Thoracic aorta (tissue), 2 donors: ENCODE results near the gene INO80E. TPM values are rescaled to one million over a fixed set of nuclear protein-coding genes. Genes with fewer than 3 reads are reported as not detected.

ENCODE experiments used
- ATAC-seq: fragments of 150-250 bp; one replicate; pipeline ENCODE4 v1.8.0; 2017; ENCODE audit warnings: low read depth; ENCODE audit not compliant: insufficient number of reproducible peaks, low FRiP score
- DNase-seq: peaks from one replicate; pipeline ENCODE4 v3.0.0-alpha.2; 2020; ENCODE audit warnings: low spot score
- H3K27ac ChIP-seq, 2 donors: fragments of 200-600 bp; sonication (generic); 1 replicate in 1 of 2; 2 replicates in 1 of 2; pipeline ENCODE4 v1.5.1; 2016; ENCODE audit warnings: mild to moderate bottlenecking in 2 of 2, moderate library complexity in 2 of 2
- H3K27me3 ChIP-seq: fragments of 200-600 bp; sonication (generic); replicated peaks from 2 replicates; pipeline ENCODE4 v1.6.0; 2016; ENCODE audit warnings: mild to moderate bottlenecking; ENCODE audit not compliant: insufficient read depth
- H3K36me3 ChIP-seq: fragments of 200-600 bp; sonication (generic); one replicate; pipeline ENCODE4 v1.5.1; 2016
- H3K4me1 ChIP-seq, 2 donors: fragments of 200-600 bp; sonication (generic); 1 replicate in 1 of 2; 2 replicates in 1 of 2; pipeline versions ENCODE4 v1.5.1 to v1.6.0; 2016; ENCODE audit warnings: low read depth in 2 of 2, mild to moderate bottlenecking in 1 of 2; ENCODE audit not compliant: control insufficient read depth in 1 of 2
- H3K4me3 ChIP-seq: fragments of 200-600 bp; sonication (generic); 2 replicates; pipeline ENCODE4 v1.5.1; 2016; ENCODE audit warnings: mild to moderate bottlenecking
- H3K9me3 ChIP-seq: fragments of 200-600 bp; sonication (generic); 2 replicates; pipeline ENCODE4 v1.5.1; 2016
- total RNA-seq, 2 donors: library from RNA; depleted of rRNA; stranded (reverse); fragments of >200 nt; gene quantifications; one replicate each; pipeline versions ENCODE4 v1.1.0 to v1.2.3, GENCODE V29; 2016
- TF ChIP-seq, protein P1 (sequence below): fragments of 200-600 bp; sonication (generic); IDR thresholded peaks from one replicate; pipeline ENCODE4 v1.5.1; 2019; ENCODE audit warnings: antibody characterized with exemption

The INO80E gene
- total RNA-seq, 2 donors from 2014 or later, result 67.4 to 81.8 TPM

DNA sequence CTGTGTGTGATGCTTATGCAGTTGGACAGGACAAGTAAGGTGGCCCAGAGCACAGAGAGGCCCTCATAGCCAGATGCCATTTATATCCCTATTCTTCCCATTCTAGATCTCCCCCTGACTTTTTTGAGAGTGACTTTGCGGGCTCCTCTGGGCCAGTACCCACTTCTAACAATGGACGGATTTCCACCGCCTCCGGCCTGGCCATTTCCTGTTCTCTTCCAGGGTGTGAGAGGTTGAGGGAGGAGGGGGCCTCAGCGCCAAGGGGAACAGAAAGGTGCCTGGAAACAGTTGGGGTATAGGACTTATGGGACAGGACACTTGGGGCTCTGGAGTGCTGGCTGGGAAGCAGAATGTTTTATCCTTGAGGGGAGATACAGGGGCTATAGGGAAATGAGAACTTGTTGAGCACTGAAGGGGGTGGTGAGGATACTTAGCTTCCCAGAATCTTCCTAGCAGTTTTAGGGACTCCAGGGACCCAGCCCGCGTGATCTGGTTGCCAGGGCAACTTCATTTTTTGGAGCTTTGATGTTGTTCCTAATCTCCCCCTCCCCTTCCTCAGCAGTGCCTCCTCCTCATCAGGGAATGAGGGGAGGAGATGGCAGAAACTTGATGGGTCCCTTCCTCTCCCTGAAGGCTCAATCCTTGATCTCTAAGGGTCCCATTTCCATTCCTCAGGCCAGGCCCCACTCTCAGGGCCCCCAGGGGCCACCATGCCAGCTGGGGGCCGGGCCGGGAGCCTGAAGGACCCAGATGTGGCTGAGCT is 18.8 kb upstream of the INO80E start:
- TF ChIP-seq, protein P1, sequence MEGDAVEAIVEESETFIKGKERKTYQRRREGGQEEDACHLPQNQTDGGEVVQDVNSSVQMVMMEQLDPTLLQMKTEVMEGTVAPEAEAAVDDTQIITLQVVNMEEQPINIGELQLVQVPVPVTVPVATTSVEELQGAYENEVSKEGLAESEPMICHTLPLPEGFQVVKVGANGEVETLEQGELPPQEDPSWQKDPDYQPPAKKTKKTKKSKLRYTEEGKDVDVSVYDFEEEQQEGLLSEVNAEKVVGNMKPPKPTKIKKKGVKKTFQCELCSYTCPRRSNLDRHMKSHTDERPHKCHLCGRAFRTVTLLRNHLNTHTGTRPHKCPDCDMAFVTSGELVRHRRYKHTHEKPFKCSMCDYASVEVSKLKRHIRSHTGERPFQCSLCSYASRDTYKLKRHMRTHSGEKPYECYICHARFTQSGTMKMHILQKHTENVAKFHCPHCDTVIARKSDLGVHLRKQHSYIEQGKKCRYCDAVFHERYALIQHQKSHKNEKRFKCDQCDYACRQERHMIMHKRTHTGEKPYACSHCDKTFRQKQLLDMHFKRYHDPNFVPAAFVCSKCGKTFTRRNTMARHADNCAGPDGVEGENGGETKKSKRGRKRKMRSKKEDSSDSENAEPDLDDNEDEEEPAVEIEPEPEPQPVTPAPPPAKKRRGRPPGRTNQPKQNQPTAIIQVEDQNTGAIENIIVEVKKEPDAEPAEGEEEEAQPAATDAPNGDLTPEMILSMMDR, result no peak
- H3K36me3 ChIP-seq, result peaks cover 36% of the 10 kb centered on the region
- H3K27ac ChIP-seq, result no peak overlapping the region
- ATAC-seq (no peak), DNase-seq (no peak)
- no peaks in the 10 kb centered on the region for H3K9me3 ChIP-seq
- peak overlapping the region; percentile 98 for H3K4me3 ChIP-seq
- peaks cover 20 to 39% of the 10 kb centered on the region in 2 donors for H3K4me1 ChIP-seq
- H3K27me3 ChIP-seq, result no peaks in the 10 kb centered on the region

DNA sequence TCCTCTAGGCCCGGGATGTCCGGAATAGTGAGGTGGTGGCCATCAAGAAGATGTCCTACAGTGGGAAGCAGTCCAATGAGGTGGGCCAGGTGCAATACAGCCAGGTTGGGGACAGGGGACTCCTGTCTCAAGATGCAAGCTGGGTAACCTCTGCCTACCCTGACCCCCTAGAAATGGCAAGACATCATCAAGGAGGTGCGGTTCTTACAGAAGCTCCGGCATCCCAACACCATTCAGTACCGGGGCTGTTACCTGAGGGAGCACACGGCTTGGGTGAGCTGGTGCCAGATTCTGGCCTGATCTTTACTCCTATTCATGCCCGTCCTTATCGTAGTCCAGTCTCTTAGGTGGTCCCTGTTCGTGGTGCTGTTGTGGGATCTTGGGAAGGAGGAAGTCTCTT is 18.0 kb upstream of the INO80E start:
- Histone ChIP-seq H3K36me3 (peaks cover 45% of the 10 kb centered on the region), H3K4me1 (peaks cover 20 to 38% of the 10 kb centered on the region in 2 donors), H3K27ac (no peak overlapping the region), H3K9me3 (no peaks in the 10 kb centered on the region), H3K4me3 (no peak overlapping the region), H3K27me3 (no peaks in the 10 kb centered on the region)
- no peak for ATAC-seq
- TF ChIP-seq, protein P1, result no peak
- no peak for DNase-seq

DNA sequence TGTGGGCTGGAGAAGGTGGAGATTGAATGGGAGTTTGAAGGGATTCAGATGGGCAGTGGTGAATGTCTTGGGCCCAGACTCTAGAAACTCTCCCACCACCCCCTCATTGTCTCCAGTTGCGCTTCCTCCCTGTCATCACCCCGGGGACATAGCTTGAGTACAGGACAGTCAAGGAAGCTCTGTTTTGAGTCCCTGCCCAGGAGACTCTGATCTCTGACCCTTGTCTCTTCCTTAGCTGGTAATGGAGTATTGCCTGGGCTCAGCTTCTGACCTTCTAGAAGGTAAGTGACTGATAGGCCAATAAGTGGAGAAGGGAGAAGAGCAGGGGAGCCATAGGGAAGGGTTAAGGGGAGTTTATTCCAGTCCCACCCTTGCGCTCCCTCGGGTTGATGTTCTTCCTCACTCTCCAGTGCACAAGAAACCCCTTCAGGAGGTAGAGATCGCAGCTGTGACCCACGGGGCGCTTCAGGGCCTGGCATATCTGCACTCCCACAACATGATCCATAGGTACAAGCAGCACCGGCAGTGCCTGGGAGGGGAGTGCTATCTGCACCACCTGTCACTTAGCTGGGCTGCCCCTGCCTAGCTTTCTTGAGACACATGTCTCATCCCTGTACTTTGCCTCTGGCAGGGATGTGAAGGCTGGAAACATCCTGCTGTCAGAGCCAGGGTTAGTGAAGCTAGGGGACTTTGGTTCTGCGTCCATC is 17.3 kb upstream of the INO80E start:
- Histone ChIP-seq H3K9me3 (no peaks in the 10 kb centered on the region), H3K36me3 (peaks cover 51% of the 10 kb centered on the region), H3K4me3 (no peak overlapping the region), H3K4me1 (peaks cover 20 to 36% of the 10 kb centered on the region in 2 donors), H3K27me3 (no peaks in the 10 kb centered on the region), H3K27ac (no peak overlapping the region)
- DNase-seq (no peak), ATAC-seq (no peak)
- TF ChIP-seq, protein P1, result no peak

DNA sequence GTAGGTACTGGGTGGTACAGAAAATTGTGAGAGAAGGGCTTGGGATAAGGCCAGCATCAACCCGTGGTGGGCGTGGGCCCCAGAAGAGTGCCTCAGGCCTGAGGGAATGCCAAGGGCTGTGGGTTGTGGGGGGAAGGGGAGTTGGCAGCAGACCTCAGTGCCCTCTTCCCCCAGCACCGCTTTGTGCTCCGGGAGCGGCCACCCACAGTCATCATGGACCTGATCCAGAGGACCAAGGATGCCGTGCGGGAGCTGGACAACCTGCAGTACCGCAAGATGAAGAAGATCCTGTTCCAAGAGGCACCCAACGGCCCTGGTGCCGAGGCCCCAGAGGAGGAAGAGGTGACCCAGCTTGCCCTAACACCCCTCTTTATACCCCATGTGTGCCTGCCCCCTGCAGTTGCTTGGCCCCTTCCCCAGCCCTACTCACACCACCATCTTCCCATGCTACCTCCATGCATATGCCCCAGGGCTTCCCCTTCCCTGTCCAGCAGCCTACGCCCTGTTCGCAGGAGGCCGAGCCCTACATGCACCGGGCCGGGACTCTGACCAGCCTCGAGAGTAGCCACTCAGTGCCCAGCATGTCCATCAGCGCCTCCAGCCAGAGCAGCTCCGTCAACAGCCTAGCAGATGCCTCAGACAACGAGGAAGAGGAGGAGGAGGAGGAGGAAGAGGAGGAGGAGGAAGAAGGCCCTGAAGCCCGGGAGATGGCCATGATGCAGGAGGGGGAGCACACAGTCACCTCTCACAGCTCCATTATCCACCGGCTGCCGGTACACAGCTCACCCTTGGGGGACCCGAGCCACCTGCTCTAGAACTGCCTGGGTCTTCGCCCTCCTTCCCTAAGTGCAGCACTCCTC is 13.3 kb upstream of the INO80E start:
- no peaks in the 10 kb centered on the region for H3K27me3 ChIP-seq
- no peak overlapping the region for H3K4me3 ChIP-seq
- H3K9me3 ChIP-seq, result no peaks in the 10 kb centered on the region
- no peak overlapping the region for H3K27ac ChIP-seq
- TF ChIP-seq, protein P1, result no peak
- ATAC-seq, result no peak
- no peaks in the 10 kb centered on the region for H3K4me1 ChIP-seq
- H3K36me3 ChIP-seq, result peaks cover 92% of the 10 kb centered on the region
- no peak for DNase-seq
